ENCODE measurements around the gene SPRR3. TPM values are rescaled to one million over a fixed set of nuclear protein-coding genes. Genes with fewer than 3 reads are reported as not detected.

Gene SPRR3
- total RNA-seq, 2 donors from 2014 or later = not detected

DNA sequence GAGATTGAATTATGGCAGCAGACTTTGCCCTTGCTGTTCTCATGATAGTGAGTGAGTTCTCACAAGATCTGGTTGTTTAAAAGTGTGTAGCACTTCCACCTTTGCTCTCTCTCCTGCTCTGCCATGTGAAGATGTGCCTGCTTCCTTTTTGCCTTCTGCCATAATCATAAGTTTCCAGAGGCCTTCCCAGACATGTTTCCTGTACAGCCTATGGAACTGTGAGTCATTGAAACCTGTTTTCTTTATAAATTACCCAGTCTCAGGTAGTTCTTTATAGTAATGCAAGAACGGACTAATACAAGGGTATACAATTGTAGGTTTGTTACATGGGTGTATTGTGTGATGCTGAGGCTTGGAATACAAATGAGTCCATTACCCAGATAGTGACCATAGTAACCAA lies 33.7 kb downstream of the SPRR3 start:
- DNase-seq (ENCODE audit: low spot score) = no peak
- H3K27ac ChIP-seq = no peak overlapping the region
- H3K4me1 ChIP-seq = no peaks in the 10 kb centered on the region
- H3K36me3 ChIP-seq = no peaks in the 10 kb centered on the region
- H3K9me3 ChIP-seq = no peaks in the 10 kb centered on the region
- no peak overlapping the region for H3K4me3 ChIP-seq
- H3K27me3 ChIP-seq = no peaks in the 10 kb centered on the region
- TF ChIP-seq, protein P1, sequence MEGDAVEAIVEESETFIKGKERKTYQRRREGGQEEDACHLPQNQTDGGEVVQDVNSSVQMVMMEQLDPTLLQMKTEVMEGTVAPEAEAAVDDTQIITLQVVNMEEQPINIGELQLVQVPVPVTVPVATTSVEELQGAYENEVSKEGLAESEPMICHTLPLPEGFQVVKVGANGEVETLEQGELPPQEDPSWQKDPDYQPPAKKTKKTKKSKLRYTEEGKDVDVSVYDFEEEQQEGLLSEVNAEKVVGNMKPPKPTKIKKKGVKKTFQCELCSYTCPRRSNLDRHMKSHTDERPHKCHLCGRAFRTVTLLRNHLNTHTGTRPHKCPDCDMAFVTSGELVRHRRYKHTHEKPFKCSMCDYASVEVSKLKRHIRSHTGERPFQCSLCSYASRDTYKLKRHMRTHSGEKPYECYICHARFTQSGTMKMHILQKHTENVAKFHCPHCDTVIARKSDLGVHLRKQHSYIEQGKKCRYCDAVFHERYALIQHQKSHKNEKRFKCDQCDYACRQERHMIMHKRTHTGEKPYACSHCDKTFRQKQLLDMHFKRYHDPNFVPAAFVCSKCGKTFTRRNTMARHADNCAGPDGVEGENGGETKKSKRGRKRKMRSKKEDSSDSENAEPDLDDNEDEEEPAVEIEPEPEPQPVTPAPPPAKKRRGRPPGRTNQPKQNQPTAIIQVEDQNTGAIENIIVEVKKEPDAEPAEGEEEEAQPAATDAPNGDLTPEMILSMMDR (IDR thresholded peaks at IDR 0.05) = no peak

DNA sequence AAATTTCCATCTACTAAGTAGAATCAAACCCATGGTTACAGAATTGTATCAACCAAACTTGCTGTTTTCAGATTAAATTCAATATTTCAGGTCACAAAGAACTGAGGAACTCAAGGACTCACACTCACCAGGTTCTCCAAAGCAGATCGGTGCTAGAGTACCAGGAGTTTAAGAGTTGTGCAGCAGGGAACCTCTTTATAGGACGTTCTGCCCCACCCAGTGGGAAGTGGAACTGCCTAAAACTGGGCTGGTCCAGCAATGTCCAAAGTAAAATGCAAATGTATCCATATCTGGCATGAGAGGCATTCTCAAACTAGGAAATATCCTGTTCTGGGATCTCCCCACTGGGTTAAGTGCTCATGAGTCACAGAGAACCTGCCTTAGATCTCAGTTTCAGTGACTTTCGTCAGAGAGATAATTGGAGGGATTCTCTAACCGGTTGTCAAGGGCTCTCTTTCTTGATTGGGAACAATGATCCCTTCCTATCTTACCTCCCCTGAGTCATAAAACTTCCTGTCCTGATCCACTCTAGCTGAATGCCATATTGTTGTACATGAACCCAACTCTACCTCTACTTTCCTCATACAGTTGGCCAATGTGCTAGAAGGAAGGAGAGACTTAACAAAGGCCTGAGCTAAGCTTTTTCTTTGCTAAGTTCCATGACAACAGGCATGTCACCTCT lies 39.5 kb downstream of the SPRR3 start, which contains the start of gene SPRR2D:
Gene SPRR2D (minus strand): TSS at position 171 of the 682 bp plus-strand sequence. CDS start 774 bp downstream, outside the sequence.
- Histone ChIP-seq H3K27ac (no peak within 1 kb of the TSS), H3K27me3 (no peaks in the 10 kb centered on the region), H3K9me3 (no peaks in the 10 kb centered on the region), H3K4me3 (no peak within 1 kb of the TSS), H3K4me1 (no peaks in the 10 kb centered on the region), H3K36me3 (no peaks in the 10 kb centered on the region)
- no peak for DNase-seq (ENCODE audit: low spot score)
- TF ChIP-seq, protein P1 (IDR thresholded peaks at IDR 0.05) = no peak

DNA sequence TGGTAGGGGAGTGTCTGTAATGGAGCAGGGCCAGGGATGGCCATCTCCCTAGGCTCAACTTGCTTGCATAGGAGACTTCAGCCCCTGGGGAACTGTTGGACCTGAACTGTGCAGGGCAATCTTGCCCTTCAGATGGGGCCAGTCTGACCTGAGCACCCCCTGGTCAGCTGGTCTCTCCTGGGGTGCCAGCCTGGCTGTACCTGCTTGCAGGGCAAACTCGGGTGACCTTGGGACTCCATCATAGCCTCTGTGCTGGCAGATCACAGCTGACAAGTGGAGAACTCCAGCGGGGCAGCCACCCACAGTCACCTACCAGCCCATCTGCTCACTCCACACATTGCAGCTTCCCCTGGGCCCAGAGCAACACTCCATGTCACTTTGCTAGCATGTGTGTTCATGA lies 47.7 kb downstream of the SPRR3 start:
- no peak overlapping the region for H3K4me3 ChIP-seq
- no peaks in the 10 kb centered on the region for H3K4me1 ChIP-seq
- H3K27me3 ChIP-seq = no peaks in the 10 kb centered on the region
- DNase-seq (ENCODE audit: low spot score) = no peak
- no peak overlapping the region for H3K27ac ChIP-seq
- H3K36me3 ChIP-seq = no peaks in the 10 kb centered on the region
- TF ChIP-seq, protein P1 (IDR thresholded peaks at IDR 0.05) = no peak
- H3K9me3 ChIP-seq = no peaks in the 10 kb centered on the region

Other genes with a start within 250 kb of the SPRR3 start
- gene KPRP, start 243.7 kb upstream of the SPRR3 start, total RNA-seq = not detected
- gene LCE1F, start 226.6 kb upstream of the SPRR3 start, total RNA-seq = not detected
- gene LCE1E, start 215.5 kb upstream of the SPRR3 start, total RNA-seq = not detected
- gene LCE1D, start 205.0 kb upstream of the SPRR3 start, total RNA-seq = not detected
- gene LCE1C, start 195.1 kb upstream of the SPRR3 start, total RNA-seq = not detected
- gene LCE1B, start 189.8 kb upstream of the SPRR3 start, total RNA-seq = not detected
- gene LCE1A, start 174.3 kb upstream of the SPRR3 start, total RNA-seq = not detected
- not detected for gene LCE6A, start 158.9 kb upstream of the SPRR3 start, total RNA-seq
- gene LCE7A, start 141.8 kb upstream of the SPRR3 start, total RNA-seq = not detected
- gene SMCP, start 123.4 kb upstream of the SPRR3 start, total RNA-seq = not detected
- not detected for gene IVL, start 93.2 kb upstream of the SPRR3 start, total RNA-seq
- not detected for gene SPRR5, start 54.5 kb upstream of the SPRR3 start, total RNA-seq
- not detected for gene SPRR4, start 31.1 kb upstream of the SPRR3 start, total RNA-seq
- not detected for gene SPRR1A, start 17.7 kb upstream of the SPRR3 start, total RNA-seq
- not detected for gene SPRR1B, start 29.5 kb downstream of the SPRR3 start, total RNA-seq
- gene SPRR2D, start 39.4 kb downstream of the SPRR3 start, total RNA-seq = not detected
- not detected for gene SPRR2A, start 55.8 kb downstream of the SPRR3 start, total RNA-seq
- not detected for gene SPRR2B, start 69.9 kb downstream of the SPRR3 start, total RNA-seq
- gene SPRR2E, start 92.8 kb downstream of the SPRR3 start, total RNA-seq = not detected
- gene SPRR2F, start 111.8 kb downstream of the SPRR3 start, total RNA-seq = 1 to 10 TPM in 1 of 2 donors, not detected in 1; 2.8 TPM
- not detected for gene SPRR2G, start 149.1 kb downstream of the SPRR3 start, total RNA-seq
- gene LELP1, start 201.7 kb downstream of the SPRR3 start, total RNA-seq = not detected
- 1 to 10 TPM; 1.2 to 1.9 TPM for gene PRR9, start 215.8 kb downstream of the SPRR3 start, total RNA-seq

Measured in right atrium auricular region (tissue), 2 donors.